GM21423 (cell line): ENCODE data around the gene MINDY4.

Experiments used
- ATAC-seq: cut with Tn5 transposase; IDR thresholded peaks from one replicate; pipeline ENCODE4 v1.9.1; 2021; ENCODE audit warnings: mild to moderate bottlenecking, moderate library complexity; ENCODE audit not compliant: unreplicated experiment

Gene MINDY4

DNA sequence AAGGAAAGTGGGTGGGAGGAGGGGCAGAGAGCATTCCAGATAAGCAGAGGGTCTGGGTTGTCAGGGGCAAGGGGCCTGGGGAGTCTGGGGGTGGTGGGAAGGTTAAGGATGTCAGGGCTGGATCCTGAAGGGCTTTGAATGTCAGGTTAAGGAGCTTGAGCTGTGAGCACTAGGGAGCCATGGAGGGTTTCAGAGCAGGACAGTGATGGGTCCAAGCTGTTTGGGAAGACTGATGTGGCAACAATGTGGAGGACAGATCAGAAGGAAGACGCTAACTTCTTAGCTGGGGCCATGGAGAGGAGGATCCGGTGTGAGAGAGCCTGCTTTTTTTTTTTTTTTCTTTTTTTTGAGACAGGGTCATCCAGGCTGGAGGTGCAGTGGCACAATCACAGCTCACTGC, 126.6 kb downstream of the MINDY4 start:
- ATAC-seq = no peak

DNA sequence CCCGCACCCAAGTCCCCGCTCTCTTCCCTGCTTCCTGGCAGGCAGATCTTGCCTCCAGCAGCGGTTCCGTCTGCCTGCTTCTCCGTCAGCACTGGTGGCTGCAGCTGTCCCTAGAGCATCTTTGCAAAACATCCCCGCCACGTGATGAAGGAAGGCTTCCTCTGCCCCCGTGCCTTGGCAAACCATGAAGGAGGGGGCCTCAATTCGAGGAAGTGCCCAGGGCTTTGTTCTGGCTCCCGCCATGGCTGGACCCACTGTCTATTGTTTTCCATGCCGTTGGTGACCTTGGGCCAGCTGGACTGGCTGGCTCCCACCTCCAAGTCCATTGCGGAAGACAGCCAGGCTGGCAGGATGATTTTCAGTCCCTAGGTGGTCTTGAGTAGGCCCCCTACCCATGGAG, 127.2 kb downstream of the MINDY4 start:
- no peak for ATAC-seq

DNA sequence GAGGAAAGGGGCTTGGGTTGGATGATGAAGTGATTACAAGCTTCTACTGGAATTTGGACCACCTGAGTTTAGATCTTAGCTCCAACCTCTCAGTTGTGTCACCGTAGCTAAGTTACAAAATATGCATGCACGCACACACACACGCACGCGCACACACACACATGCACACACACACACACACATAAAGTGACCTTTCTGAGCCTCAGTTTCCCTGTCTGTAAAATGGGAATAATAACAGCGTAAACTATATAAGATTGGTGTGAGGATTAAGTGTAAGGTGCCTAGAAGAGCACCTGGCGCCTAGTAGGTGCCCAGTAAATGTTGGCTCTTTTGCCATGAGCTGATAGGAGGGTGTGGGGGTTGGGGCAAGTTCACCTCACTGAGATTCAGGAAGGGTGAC, 127.8 kb downstream of the MINDY4 start:
- no peak for ATAC-seq

DNA sequence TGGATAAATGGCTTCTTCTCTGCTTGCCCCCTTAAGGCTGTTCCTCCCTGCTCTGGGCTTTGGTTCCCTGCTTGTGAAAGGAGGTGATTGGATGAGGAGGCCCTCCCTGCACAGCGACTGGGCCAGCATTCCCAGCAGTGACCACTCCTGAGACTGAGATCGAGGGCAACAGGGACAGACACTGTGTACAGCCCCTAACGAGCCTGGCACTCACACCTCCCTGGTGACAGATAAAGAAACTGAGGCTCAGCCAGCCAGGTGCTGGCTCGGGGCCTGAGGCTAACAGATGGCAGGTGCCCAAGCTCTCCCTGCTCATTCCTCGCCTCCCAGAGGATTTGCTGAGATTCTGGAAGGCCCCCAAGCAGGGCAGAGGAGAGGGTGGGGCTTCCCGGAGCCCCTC, 128.4 kb downstream of the MINDY4 start:
- ATAC-seq = no peak

DNA sequence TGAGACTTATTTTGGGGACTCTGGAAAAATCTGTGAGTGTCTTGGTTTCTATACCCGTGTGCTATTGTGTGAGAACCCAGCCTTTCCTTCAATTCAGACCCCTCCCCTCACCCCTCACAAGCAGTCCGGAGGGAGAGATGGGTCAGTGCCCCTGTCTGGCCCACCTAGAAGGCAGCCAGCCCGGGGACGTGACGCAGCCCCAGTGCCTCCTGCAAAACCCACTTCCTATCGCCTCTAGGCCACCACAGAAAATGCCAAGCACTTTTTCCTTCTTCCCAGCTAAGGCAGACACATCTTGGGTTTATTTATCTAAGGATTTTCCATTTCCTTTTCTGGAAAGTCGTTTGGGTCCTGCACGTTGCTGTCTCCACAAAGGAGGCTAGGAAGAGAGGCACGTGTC, 128.8 kb downstream of the MINDY4 start:
- ATAC-seq = no peak

DNA sequence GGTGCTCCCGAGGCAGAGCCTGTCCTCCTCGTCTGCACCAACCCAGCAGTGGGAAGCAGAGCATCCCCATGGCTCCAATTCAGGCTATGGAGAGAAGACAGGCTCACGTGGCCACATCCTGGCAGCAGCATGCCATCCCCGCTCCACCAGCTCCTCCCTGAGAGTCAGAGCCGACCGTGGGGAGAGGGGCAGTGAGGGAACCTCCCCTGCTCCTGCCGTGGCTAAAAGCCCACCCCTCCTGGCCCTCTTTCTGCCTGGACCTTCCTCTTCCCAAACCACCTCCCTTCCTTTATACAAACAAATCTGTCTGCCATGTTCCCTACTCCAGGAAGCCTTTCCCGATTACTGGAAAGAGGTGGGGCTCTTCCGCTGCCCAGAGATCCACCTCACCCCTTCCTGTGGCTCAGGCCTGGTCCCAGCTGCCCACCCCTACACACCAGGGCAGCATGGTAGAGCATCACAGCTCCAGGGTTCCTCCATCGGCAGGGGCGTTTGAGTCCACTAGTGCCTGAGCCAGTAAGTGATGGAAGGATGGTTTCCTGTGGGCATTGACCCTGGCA, 129.7 kb downstream of the MINDY4 start:
- no peak for ATAC-seq

DNA sequence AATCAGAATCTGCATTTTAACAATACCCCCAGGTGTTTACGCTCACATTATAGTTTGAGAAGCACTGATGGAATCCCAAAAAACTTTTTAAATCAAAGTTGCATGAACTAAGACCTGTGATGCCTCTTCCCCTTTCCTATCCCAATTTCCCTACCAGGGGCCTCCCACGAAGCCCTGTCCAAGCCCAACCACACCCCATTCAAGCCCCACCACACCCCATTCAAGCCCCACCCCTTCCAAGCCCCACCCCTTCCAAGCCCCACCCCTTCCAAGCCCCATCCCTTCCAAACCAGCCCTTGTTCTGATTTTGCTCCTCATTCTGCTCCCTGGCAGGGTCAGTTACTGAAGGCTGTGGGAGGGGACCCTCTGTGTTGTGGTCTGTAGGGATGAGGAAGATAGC, 130.6 kb downstream of the MINDY4 start:
- ATAC-seq = no peak

DNA sequence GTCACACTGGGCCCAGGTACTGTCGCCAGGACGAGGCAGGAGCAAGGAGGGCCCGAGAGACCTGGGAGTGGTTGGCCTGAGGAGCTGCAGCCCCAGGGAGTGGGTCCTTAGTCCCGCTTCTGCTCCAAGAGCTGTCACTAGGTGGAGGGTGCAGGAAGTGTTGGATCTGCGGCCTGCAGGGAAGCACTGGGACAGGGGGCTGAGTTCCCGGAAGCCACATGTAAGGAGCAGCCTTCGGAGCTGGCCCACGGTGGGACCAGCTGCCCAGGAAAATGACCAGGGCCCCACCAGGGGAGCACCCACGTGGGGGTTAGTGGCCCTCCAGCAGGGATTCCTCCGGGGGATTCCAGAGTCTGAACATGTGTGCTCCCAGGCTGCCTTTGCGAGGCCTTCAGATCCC, 131.2 kb downstream of the MINDY4 start:
- no peak for ATAC-seq

DNA sequence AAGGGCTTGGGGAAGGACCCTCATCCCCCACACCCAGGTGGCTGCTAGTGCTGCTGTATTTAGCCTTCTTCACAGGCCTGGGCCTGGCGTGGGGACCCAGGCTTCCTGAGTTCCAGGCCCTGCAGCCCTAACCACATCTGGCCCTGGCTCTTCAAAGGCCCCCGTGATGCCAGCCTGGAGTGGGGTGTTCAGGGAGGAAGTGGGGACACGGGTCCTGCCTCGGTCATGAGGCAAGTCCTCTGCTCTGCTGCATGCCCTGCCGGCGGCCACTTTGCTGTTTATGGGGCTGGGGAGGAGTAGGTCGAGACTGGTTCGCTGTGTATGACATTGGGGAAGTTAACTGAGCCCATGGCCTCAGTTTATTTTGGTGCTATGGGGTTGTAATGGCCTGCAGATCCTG, 131.9 kb downstream of the MINDY4 start:
- ATAC-seq = no peak

DNA sequence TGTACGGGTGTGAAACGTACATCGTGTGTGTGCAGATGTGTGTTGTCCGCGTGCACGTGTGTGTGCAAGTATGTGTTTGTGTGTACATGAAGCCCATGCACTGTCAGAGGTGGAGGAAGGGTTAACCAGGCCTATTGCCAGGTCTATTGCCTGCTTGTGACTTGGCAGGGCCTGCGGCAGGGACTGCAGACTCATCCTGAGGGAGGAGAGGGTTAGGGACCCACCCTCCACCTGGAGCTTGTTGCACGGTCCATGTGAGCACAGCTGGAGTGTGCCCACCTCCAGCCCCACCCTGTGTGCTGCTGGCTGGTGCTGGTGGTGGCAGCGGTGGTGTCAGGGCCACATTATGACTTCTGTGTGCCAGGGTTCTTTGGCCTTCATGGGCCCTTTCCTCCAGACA, 133.3 kb downstream of the MINDY4 start:
- no peak for ATAC-seq

DNA sequence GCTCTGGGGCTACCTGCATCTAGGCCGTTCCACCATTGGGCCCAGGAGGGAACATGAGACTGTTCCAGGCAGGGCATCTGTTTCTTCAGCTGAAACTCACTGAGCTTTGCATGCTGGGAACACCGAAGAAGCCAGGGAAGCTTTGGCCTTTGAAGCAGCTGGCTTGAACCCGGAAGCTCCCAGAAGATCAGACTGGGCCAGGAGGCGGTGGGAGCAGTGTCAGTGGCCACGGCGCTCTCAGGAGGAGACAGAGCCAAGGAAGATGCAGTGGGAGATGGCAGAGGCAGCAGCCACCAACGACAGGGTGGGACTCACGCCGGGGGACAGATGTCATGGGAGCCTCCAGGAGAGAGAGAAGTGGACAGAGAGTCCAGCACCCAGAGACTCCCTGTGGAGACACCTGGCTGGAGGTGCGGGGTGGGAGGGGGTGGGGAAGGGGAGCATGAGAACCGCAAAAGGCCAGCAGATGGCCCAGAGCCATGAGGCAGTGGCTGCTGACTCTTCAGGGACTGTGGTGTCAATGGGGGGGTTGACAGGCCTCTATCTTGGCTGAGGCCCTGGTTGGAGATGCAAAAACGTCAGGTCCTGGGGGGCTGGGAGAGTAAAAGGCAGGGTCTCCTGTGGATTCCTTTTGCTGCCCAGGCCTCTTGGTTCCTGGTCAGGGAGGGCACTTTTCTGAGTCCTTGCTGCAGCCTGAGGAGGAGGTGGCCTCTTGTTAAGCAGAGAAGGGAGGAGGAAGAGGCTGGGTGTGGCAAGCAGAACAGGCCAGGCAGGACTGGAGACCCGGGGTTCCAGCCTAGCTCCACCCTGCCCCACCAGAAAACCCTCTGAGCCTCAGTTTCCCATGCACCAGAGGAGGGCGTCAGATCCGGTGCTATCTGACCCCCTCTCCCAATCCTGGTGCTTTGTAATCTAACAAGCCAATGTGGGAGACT, 134.1 kb downstream of the MINDY4 start:
- no peak for ATAC-seq

DNA sequence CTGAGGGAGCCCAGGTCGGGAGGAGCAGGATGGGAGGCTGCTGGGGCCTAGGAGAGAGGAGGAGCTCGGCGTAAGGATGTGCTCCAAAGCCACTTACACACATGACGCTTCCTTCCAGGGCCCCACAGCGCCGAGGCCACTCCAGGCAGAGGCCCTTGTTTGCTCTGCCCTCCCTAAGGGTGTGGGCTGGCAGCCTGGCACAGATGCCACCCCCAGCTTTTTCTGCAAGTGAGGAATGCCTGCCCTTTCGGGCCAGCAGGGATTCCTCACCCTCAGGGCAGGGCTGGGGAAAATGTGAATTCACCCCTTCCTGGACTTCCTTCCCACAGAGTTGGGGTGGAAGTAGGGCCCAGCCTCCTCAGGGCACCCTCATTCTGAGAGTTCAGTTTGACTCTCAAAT, 134.8 kb downstream of the MINDY4 start:
- no peak for ATAC-seq

DNA sequence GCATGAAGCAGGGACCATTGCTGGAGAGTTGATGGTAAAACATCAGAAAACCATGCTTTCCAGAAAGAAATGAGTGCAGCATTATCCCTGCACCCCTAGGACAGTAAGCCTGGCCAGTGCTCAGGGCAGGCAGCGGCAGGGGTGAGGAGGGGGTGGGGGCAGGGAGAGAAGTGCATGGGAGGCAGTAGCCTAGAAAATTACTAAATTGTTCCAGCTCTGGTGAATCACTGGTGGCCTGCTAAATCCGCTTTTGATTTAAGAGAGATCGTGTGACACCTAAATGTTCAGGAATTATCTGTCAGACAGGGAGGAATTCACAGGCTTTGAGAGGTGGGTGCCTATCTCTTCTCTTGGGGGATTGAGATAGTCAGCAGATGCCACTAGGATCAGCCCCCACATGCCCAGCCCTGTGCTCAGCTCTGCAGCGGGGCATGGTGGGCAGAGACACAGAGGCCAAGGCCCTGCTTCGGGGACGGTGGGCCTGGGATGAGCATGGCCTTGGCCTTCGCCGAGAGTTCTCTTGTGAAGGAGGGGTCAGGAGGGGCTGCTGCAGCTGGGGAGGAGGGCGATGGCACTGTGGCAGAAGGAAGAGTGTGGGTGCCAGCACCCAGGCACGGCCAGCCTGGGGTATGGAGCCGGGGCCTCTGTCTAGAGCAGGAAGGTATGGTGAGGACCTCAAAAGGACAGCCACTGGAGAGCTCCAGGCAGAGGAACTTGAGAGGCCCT, 135.5 kb downstream of the MINDY4 start:
- ATAC-seq = no peak

DNA sequence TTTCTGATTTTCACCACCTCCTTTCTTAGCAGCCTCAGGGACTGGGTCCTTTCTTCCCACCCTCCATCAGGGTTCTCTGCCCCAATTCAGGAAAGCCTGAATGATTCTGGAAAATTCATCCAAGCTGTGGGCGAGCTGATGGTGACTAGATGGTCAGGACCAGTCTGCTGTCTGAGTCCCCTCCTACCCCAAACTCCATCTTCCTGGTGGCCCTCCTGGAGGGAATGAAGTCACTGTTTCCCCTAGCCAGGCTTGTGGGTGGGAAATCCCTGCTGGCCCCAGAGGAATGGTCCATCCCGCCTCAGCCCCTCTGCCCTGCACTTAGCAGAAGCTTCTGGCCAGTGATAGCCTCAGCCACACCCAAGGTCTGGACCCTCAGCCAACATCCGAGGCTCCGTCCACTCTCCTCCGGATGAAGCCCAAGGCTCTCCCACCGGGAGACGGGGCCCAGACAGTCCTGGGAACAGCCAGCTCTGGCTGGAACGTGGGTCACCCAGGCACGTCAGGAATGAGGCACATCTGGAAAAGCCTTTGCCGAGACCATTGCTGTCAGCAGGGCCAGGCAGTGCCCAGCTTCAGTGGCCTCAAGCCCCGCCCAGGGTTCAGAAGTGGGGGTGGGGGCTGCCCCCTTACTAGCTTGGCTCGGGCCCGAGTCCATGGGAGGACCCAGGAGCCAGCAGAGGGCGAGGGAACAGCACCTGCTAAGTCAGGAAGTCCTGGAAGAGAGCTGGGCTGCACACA, 136.5 kb downstream of the MINDY4 start:
- ATAC-seq = no peak

DNA sequence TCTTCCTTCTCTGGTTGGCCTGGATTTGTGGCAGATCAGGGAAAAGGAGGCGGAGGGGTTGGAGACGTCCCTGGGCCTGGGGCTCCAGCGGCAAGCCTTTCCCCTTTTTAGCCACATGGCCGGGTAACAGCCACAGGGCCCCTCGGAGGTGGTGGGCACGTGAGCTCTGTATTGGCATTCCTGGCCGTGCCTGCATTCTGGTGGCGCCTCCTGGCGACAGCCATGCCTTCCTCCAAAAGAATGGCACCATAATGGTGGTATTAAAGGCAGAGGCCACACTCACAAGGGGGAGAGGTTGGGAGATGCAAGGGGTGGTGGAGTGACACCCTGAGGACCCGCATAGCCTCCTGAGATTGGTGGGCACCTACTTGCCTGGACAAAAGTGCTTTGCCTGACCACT, 137.5 kb downstream of the MINDY4 start:
- no peak for ATAC-seq

DNA sequence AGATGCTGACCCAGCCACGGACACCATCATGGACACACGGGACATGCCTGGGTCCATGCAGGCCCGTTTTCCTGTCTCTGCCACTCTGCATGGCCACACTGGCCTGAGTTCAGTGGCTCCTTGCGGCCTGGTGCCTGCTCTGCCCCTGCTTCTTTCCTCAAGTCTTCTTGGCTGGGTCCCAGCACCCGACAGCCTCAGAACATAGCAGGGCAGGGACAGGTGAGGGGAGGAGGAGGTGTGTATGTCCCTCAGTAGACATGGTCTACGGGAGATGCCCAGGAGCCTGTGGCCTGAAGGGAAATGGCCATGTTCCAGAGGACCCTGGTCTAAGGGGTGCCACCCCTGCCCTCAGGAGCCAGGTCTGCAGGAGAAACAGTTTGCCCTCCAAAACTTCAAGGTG, 138.2 kb downstream of the MINDY4 start:
- no peak for ATAC-seq

DNA sequence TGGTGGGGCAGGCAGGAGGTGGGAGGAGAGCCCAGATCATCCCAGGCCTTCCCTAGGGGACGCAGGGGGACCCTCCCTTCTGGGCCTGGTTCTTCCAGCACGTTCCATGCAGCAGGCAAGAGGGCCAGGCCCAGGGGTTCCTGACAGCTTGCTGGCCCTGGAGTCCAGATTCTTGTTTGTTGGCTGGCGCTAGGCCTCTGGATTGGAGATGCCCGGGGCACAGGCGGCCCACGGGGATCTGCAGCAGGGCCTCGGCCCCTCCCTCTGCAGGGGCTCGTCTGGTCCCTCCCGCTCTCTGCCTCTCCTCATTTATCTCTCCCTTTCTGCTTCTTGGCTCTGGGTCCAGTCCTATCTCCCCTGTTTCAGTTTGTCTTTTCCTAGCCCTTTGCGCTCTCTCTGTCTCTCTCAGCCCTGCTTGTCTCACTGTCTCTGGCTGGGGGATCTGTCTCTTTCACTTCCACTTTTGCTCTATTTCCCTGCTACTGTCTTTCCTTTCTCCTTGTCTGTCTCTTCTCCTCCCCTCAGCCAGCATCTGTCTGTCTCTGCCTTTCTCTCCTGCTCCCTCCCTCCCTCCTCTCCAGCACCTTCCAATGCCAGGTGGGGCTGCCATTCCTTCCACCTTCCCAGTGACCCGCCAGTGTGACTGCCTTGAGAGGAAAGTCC, 139.3 kb downstream of the MINDY4 start:
- ATAC-seq = no peak

DNA sequence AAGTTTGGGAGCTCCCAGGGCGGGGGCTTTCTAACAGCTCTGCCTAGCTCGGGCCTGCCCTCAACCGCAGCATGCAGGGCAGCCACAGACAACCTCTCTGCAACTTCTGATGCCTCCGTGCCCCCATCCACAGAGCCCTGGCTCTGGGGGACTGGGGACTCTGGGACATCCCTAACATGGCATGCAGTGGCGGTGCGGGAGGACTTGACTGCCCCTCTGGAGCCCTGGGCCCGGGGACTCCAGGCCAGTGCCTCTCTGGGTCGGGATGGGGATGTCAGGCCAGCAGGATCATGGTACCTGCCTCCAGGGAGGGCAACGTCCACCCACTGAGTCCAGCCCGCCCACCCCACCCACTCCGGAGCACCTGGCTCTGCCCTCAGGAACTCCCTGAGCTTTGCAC, 139.9 kb downstream of the MINDY4 start:
- ATAC-seq = no peak

DNA sequence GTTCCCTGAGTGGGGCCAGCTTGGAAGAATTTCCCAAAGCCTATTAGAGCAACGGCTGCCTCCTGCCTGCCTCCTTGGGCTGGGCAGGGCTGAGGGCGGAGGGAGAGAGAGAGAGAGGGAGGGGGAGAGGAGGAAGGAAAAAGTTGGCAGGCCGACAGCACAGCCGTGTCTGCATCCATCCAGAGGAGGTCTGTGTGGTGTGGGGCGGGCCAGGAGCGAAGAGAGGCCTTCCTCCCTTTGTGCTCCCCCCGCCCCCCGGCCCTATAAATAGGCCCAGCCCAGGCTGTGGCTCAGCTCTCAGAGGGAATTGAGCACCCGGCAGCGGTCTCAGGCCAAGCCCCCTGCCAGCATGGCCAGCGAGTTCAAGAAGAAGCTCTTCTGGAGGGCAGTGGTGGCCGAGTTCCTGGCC, 140.3 kb downstream of the MINDY4 start, which contains the start of gene AQP1:
AQP1 (plus strand) TSS at position 293 of the 409 bp plus-strand sequence; CDS start at position 350, 57 bp downstream.
- ATAC-seq = no peak

DNA sequence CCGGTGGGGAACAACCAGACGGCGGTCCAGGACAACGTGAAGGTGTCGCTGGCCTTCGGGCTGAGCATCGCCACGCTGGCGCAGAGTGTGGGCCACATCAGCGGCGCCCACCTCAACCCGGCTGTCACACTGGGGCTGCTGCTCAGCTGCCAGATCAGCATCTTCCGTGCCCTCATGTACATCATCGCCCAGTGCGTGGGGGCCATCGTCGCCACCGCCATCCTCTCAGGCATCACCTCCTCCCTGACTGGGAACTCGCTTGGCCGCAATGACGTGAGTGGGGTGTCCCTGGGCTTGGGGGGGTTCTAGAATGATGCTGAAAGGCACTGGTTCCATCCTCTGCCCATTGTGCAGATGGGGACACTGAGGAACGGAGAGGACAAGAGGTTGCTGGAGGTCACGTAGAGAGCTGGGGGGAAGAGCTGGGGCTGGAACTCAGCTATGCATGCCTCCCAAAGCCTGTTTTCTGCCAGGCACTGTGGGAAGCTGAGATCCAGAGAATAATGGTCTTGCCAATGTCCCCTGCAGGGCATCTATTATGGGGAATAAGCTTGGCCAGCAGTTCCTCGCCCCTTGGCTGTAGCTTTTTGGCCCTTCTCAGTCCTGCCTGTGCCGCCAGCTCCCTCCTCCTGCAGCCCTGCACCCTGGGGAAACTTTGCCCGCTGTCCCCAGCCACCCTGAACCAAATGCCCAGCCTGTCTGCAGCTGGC, 141.0 kb downstream of the MINDY4 start:
- no peak for ATAC-seq
